BJ (cell line): ENCODE data around the gene SLC25A3. TPM values are rescaled to one million over a fixed set of nuclear protein-coding genes. Genes with fewer than 3 reads are reported as not detected.

Source experiments
- CTCF ChIA-PET: fragments of 350-600 bp; formaldehyde crosslinking; extraction: SDS; loops from one replicate; lab custom pipeline; 2021; ENCODE audit warnings: antibody characterized with exemption, inconsistent platforms; lab: Yijun Ruan, JAX
- POLR2A ChIA-PET: fragments of 300-600 bp; sonication (Branson Sonifier 250); formaldehyde crosslinking; extraction: SDS; loops from one replicate; lab custom pipeline; 2021; ENCODE audit warnings: antibody characterized with exemption; lab: Charles Lee
- DNase-seq: peaks from one replicate; pipeline ENCODE4 v3.0.0-alpha.2; 2011; ENCODE audit warnings: low read depth
- H3K27me3 ChIP-seq: 2 replicates; pipeline ENCODE4 v1.6.0; 2011; ENCODE audit warnings: low read length; ENCODE audit not compliant: control insufficient read depth, insufficient read depth
- H3K36me3 ChIP-seq: 2 replicates; pipeline ENCODE4 v1.5.1; 2011; ENCODE audit warnings: low read length; ENCODE audit not compliant: control insufficient read depth, insufficient read depth
- H3K4me3 ChIP-seq: 2 replicates; pipeline ENCODE4 v1.5.1; 2011; ENCODE audit warnings: low read depth, mild to moderate bottlenecking, control low read depth, low read length
- CTCF ChIP-seq: IDR thresholded peaks from 2 replicates; pipeline ENCODE4 v1.5.1; 2011; ENCODE audit warnings: low read depth, mild to moderate bottlenecking, control low read depth, inconsistent platforms, low read length, moderate library complexity; ENCODE audit not compliant: insufficient read depth
- polyA plus RNA-seq: library from polyadenylated mRNA; depleted of rRNA; stranded (reverse); fragments of >200 nt; gene quantifications from 2 replicates; pipeline ENCODE4 v1.2.3, GENCODE V29; 2011; rRNA removed
- small RNA-seq: library from RNA; depleted of rRNA; stranded (forward); fragments of <200 nt; gene quantifications from one replicate; pipeline ENCODE3, GENCODE V24; 2012; ENCODE audit warnings: low replicate concordance, low read depth; ENCODE audit not compliant: insufficient read length

The SLC25A3 gene
- polyA plus RNA-seq, 1 experiment = 909 TPM

GRCh38 chr12:98653866-98654493 lies 60.5 kb downstream of the SLC25A3 start:
- peaks cover 1% of the 10 kb centered on the region for H3K36me3 ChIP-seq
- POLR2A ChIA-PET = interaction anchor here (0.7 kb wide), 1 partner anchor 17 kb away, joined by 3 read pairs; no protein-coding TSS in a partner anchor

More at GRCh38 chr12:98653866-98654493, 60.5 kb downstream of the SLC25A3 start:
- DNase-seq = no peak
- Histone ChIP-seq H3K27me3 (no peaks in the 10 kb centered on the region), H3K4me3 (no peak overlapping the region)
- peak; percentile 62 for TF ChIP-seq CTCF
- CTCF ChIA-PET = interaction anchor here (0.5 to 4.1 kb wide), 11 partner anchors 9 to 238 kb away, joined by 3 to 18 read pairs (median 4); partner anchors contain the start of gene IKBIP

Small RNA genes lying within 50 kb of the gene (small RNA-seq; reads per million reads assigned to genes)
- gene SNORA53 = 13.3 reads per million, percentile 79 among the genes with 10 or more reads in this experiment

Other genes with a start within 250 kb of the SLC25A3 start
- 22.7 and 36.9 TPM in 2 replicates for gene TMPO, start 78.1 kb upstream of the SLC25A3 start, polyA plus RNA-seq
- 30.2 and 53.2 TPM in 2 replicates for gene IKBIP, start 51.1 kb downstream of the SLC25A3 start, polyA plus RNA-seq
- gene APAF1, start 51.6 kb downstream of the SLC25A3 start, polyA plus RNA-seq = 6.0 and 8.8 TPM in 2 replicates